Trophoblast cell (in vitro differentiated cells and primary cell): ENCODE data around the gene NEGR1.

ENCODE experiments used
- DNase-seq, 2 donors: peaks; one replicate each; pipeline ENCODE4 v3.0.0-alpha.2; 2016
- H2AFZ ChIP-seq: 2 replicates; pipeline ENCODE4 v1.6.1; 2013; ENCODE audit warnings: low read length, moderate library complexity, mild to moderate bottlenecking; ENCODE audit not compliant: insufficient read depth, poor library complexity
- H2AK5ac ChIP-seq: 2 replicates; pipeline ENCODE4 v1.6.1; 2013; ENCODE audit warnings: mild to moderate bottlenecking, low read length
- H2BK120ac ChIP-seq: 2 replicates; pipeline ENCODE4 v1.6.1; 2013; ENCODE audit warnings: low read length, mild to moderate bottlenecking, moderate library complexity; ENCODE audit not compliant: insufficient read depth, poor library complexity
- H2BK12ac ChIP-seq: 2 replicates; pipeline ENCODE4 v1.6.1; 2013; ENCODE audit warnings: mild to moderate bottlenecking, low read length, moderate library complexity
- H2BK5ac ChIP-seq: 2 replicates; pipeline ENCODE4 v1.6.1; 2013; ENCODE audit warnings: low read length, low read depth, moderate library complexity, mild to moderate bottlenecking; ENCODE audit not compliant: poor library complexity
- H3K14ac ChIP-seq: 2 replicates; pipeline ENCODE4 v1.6.1; 2013; ENCODE audit warnings: mild to moderate bottlenecking, low read length
- H3K18ac ChIP-seq: 2 replicates; pipeline ENCODE4 v1.6.1; 2013; ENCODE audit warnings: mild to moderate bottlenecking, low read length
- H3K23ac ChIP-seq: 2 replicates; pipeline ENCODE4 v1.6.1; 2013; ENCODE audit warnings: low read length
- H3K27ac ChIP-seq: 2 replicates; pipeline ENCODE4 v1.5.1; 2013; ENCODE audit warnings: low read depth, mild to moderate bottlenecking, inconsistent platforms, low read length, moderate library complexity
- H3K27me3 ChIP-seq: 2 replicates; pipeline ENCODE4 v1.6.1; 2013; ENCODE audit warnings: inconsistent platforms, mild to moderate bottlenecking, low read length, moderate library complexity; ENCODE audit not compliant: insufficient read depth
- H3K36me3 ChIP-seq, 2 experiments: 1 replicate in 1 of 2; 2 replicates in 1 of 2; pipeline ENCODE4 v1.6.1; 2013; ENCODE audit warnings: low read length in 2 of 2, mild to moderate bottlenecking in 2 of 2, moderate library complexity in 1 of 2; ENCODE audit not compliant: insufficient read depth in 2 of 2, control insufficient read depth in 1 of 2
- H3K4ac ChIP-seq: 2 replicates; pipeline ENCODE4 v1.6.1; 2013; ENCODE audit warnings: low read depth, mild to moderate bottlenecking, low read length, moderate library complexity
- H3K4me1 ChIP-seq, 2 experiments: 1 replicate in 1 of 2; 2 replicates in 1 of 2; pipeline ENCODE4 v1.6.1; 2013; ENCODE audit warnings: low read length in 2 of 2, mild to moderate bottlenecking in 2 of 2, moderate library complexity in 1 of 2; ENCODE audit not compliant: insufficient read depth in 2 of 2, control insufficient read depth in 1 of 2
- H3K4me2 ChIP-seq: 2 replicates; pipeline ENCODE4 v1.6.1; 2013; ENCODE audit warnings: inconsistent platforms, mild to moderate bottlenecking, low read length, moderate library complexity
- H3K4me3 ChIP-seq: 2 replicates; pipeline ENCODE4 v1.5.1; 2013; ENCODE audit warnings: mild to moderate bottlenecking, low read depth, low read length, inconsistent platforms
- H3K79me1 ChIP-seq: one replicate; pipeline ENCODE4 v1.6.1; 2013; ENCODE audit warnings: low read length
- H3K79me2 ChIP-seq: 2 replicates; pipeline ENCODE4 v1.6.1; 2013; ENCODE audit warnings: low read length, mild to moderate bottlenecking; ENCODE audit not compliant: control insufficient read depth, insufficient read depth, poor library complexity
- H3K9ac ChIP-seq: 2 replicates; pipeline ENCODE4 v1.6.1; 2013; ENCODE audit warnings: mild to moderate bottlenecking, low read length
- H3K9me3 ChIP-seq: 2 replicates; pipeline ENCODE4 v1.6.1; 2013; ENCODE audit warnings: low read depth, mild to moderate bottlenecking, control low read depth, inconsistent platforms, low read length; ENCODE audit not compliant: insufficient read depth
- H4K12ac ChIP-seq: 2 replicates; pipeline ENCODE4 v1.6.1; 2013; ENCODE audit warnings: low read depth, mild to moderate bottlenecking, low read length, moderate library complexity
- H4K8ac ChIP-seq: 2 replicates; pipeline ENCODE4 v1.6.1; 2013; ENCODE audit warnings: low read depth, mild to moderate bottlenecking, low read length, moderate library complexity
- H4K91ac ChIP-seq: one replicate; pipeline ENCODE4 v1.6.1; 2013; ENCODE audit warnings: low read depth, mild to moderate bottlenecking, low read length, moderate library complexity
- WGBS: extraction: QIAGEN DNeasy Blood & Tissue Kit; methylation state at CpG from one replicate; pipeline ENCODE4 v1.1.7; 2013; ENCODE audit warnings: missing lambda C conversion rate; ENCODE audit not compliant: insufficient read length, insufficient coverage; ENCODE audit errors: extremely low coverage; 5-methylcytosine and 5-hydroxymethylcytosine counted together

Gene NEGR1

DNA sequence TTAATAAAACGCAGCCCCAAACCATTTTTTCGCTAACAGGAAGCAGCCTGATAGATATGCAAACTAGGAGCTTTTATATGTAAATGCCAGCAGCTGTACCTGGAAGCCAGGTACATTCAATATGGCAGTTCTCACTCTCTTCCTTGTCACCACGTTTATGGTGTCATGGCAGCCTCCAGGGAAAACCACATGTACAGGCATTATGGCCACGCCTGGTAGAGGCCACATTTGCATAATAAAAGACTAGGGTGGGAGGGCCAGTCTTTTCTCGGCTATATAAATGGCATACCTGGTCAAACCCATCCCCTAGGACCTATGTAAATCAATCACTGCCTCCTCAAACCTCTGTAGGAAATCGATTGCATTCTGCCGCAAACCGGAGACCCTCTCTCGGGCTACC, 247.5 kb downstream of the NEGR1 start:
- no peak overlapping the region for H4K91ac ChIP-seq
- H3K79me2 ChIP-seq: no peaks in the 10 kb centered on the region
- H3K4me2 ChIP-seq: no peak overlapping the region
- H3K9me3 ChIP-seq: no peaks in the 10 kb centered on the region
- no peaks in the 10 kb centered on the region for H3K27me3 ChIP-seq
- no peak overlapping the region for H3K14ac ChIP-seq
- no peak overlapping the region for H4K8ac ChIP-seq
- no peak overlapping the region for H2BK12ac ChIP-seq
- H3K4me1 ChIP-seq: no peaks in the 10 kb centered on the region
- H2AFZ ChIP-seq: no peak overlapping the region
- H3K9ac ChIP-seq: no peak overlapping the region
- no CpG with 5 or more reads among the region's 9 CpGs for WGBS
- H2BK5ac ChIP-seq: no peak overlapping the region
- no peak overlapping the region for H2AK5ac ChIP-seq
- H3K79me1 ChIP-seq: no peaks in the 10 kb centered on the region
- H3K18ac ChIP-seq: no peak overlapping the region
- no peak overlapping the region for H4K12ac ChIP-seq
- no peak overlapping the region for H3K4ac ChIP-seq
- H3K27ac ChIP-seq: no peak overlapping the region
- no peaks in the 10 kb centered on the region for H3K36me3 ChIP-seq
- no peak for DNase-seq
- no peak overlapping the region for H3K4me3 ChIP-seq
- no peak overlapping the region for H3K23ac ChIP-seq
- no peak overlapping the region for H2BK120ac ChIP-seq

DNA sequence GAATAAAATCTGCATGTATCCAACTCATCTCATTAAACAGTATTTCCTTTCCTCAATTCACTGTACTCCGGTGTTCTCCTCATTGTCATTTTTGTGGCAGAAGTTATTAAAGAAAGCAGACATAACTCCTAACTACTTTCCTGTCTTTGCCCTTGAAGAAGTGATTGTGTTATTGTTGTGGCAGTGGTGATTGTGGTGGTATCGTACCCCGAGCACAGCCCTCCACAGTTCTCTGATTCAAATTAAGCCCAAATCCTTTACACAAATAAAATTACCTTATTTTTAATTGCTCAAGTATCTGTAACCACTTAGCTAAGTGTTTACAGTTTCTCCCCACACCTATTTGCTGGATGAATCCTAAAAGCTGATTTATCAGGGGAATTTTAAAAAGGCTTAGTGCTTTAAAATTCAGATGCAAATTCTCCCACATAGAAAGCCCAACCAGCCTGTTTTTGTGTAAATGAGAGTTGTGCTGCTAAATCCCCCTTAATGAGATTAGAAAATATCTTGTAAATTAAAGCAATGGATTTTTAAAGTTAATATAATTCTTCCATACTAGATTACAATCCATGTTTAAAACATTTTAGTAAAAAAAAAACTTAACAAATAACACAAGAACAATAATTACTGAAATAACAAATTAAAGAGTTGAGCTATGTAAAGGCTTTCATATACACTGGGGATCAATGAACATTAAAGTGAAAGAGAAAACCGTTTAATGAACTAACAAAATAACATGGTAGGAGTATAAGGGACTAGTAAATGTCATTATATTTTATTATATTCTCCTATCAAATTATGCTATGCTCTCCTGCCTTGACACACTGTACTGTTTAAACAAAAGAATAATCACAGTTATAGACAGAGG, 259.0 kb downstream of the NEGR1 start:
- no peak overlapping the region for H2BK5ac ChIP-seq
- H3K4ac ChIP-seq: no peak overlapping the region
- no CpG with 5 or more reads among the region's 4 CpGs for WGBS
- H3K4me1 ChIP-seq: no peaks in the 10 kb centered on the region
- H4K91ac ChIP-seq: no peak overlapping the region
- no peak for DNase-seq
- no peaks in the 10 kb centered on the region for H3K27me3 ChIP-seq
- no peaks in the 10 kb centered on the region for H3K9me3 ChIP-seq
- H3K23ac ChIP-seq: no peak overlapping the region
- no peak overlapping the region for H2AK5ac ChIP-seq
- H4K8ac ChIP-seq: no peak overlapping the region
- H3K27ac ChIP-seq: no peak overlapping the region
- H2BK12ac ChIP-seq: no peak overlapping the region
- no peak overlapping the region for H3K14ac ChIP-seq
- H3K79me2 ChIP-seq: no peaks in the 10 kb centered on the region
- H3K36me3 ChIP-seq: no peaks in the 10 kb centered on the region
- no peak overlapping the region for H2BK120ac ChIP-seq
- H3K4me3 ChIP-seq: no peak overlapping the region
- H4K12ac ChIP-seq: no peak overlapping the region
- no peaks in the 10 kb centered on the region for H3K79me1 ChIP-seq
- H2AFZ ChIP-seq: no peak overlapping the region
- no peak overlapping the region for H3K9ac ChIP-seq
- H3K18ac ChIP-seq: no peak overlapping the region
- H3K4me2 ChIP-seq: no peak overlapping the region

DNA sequence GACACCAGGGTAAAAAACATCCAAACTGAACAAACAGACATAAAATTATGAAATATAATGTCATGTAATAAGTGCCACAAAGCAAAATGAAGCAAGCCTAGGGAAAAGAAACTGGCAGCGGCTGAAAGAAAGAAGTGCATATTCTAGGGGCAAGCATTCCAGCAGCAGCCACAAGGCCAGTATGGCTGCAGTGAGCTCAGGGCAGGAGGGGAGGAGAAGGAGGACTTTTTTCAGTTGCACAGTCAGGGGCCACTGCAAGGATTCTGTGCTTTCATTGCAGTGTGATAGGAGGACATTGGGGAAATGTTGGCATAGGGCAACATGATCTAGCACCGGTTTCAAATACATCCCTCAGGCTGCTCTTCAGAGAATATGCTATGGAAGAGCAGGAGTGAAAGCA, 263.8 kb downstream of the NEGR1 start:
- Histone ChIP-seq H2AFZ (no peak overlapping the region), H3K9me3 (no peaks in the 10 kb centered on the region), H3K79me2 (no peaks in the 10 kb centered on the region), H4K12ac (no peak overlapping the region), H2BK5ac (no peak overlapping the region), H3K79me1 (no peaks in the 10 kb centered on the region), H3K36me3 (no peaks in the 10 kb centered on the region), H2AK5ac (no peak overlapping the region), H3K18ac (no peak overlapping the region), H2BK120ac (no peak overlapping the region), H3K14ac (no peak overlapping the region), H4K8ac (no peak overlapping the region), H4K91ac (no peak overlapping the region), H3K4ac (no peak overlapping the region), H3K4me3 (no peak overlapping the region), H3K9ac (no peak overlapping the region), H3K4me2 (no peak overlapping the region), H3K27me3 (no peaks in the 10 kb centered on the region), H3K4me1 (no peaks in the 10 kb centered on the region), H2BK12ac (no peak overlapping the region), H3K27ac (no peak overlapping the region), H3K23ac (no peak overlapping the region)
- WGBS: no CpG with 5 or more reads among the region's 2 CpGs
- no peak for DNase-seq

DNA sequence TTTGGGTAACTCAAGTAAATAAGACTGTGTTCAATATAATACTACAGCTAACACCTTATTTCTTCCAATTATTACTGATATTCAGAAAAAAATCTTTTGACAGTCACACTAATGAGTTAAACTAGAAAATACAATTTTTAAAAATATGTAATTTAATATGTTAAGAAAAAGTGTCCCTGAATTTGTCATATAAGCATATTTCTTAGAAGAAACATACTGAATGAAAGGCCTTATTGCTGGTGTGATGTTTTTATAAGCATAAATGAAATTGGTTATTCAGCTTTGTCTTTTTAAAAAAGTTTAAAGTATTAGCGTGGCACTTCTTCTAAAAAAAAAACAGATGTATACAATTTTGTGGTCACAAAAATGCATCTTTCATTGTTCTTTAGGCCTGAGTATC, 267.3 kb downstream of the NEGR1 start:
- no peak overlapping the region for H3K4me3 ChIP-seq
- no peak overlapping the region for H4K91ac ChIP-seq
- H3K79me2 ChIP-seq: no peaks in the 10 kb centered on the region
- H3K79me1 ChIP-seq: no peaks in the 10 kb centered on the region
- H3K4ac ChIP-seq: no peak overlapping the region
- H3K14ac ChIP-seq: no peak overlapping the region
- H3K36me3 ChIP-seq: no peaks in the 10 kb centered on the region
- no peak overlapping the region for H4K8ac ChIP-seq
- H3K23ac ChIP-seq: no peak overlapping the region
- H2AFZ ChIP-seq: no peak overlapping the region
- H3K27ac ChIP-seq: no peak overlapping the region
- H3K18ac ChIP-seq: no peak overlapping the region
- no peak overlapping the region for H2BK5ac ChIP-seq
- no peak overlapping the region for H4K12ac ChIP-seq
- no peaks in the 10 kb centered on the region for H3K4me1 ChIP-seq
- no CpG with 5 or more reads among the region's 1 CpG for WGBS
- H3K9me3 ChIP-seq: no peaks in the 10 kb centered on the region
- H2BK12ac ChIP-seq: no peak overlapping the region
- H3K9ac ChIP-seq: no peak overlapping the region
- no peak overlapping the region for H3K4me2 ChIP-seq
- H2AK5ac ChIP-seq: no peak overlapping the region
- no peak overlapping the region for H2BK120ac ChIP-seq
- DNase-seq: no peak
- H3K27me3 ChIP-seq: no peaks in the 10 kb centered on the region
